ENCODE results near the gene CACNB4. TPM values are rescaled to one million over a fixed set of nuclear protein-coding genes. Genes with fewer than 3 reads are reported as not detected.

The CACNB4 gene
- total RNA-seq, 4 donors from 2014 or later: 0.88 to 4.6 (median 2.6) TPM

DNA sequence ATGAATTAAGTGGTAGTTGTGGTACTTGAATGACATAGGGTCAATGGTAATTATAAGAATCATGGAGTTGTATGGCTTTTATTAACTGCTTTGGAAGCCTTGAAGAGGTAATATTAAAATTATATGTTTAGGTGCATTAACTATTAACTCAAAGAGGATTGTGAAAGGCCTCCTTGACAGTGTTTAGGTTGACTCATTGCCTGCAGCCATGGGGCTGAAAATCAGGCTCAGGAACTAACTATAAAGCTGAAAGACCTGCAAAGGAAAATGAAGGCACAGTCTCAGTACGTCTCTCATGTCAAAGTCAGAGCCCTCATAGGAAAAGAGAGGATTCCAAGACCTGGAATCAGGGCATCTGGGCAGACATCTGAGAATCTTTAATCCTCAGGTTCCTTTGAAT lies 31.0 kb downstream of the CACNB4 start:
- Histone ChIP-seq H3K4me1 (no peaks in the 10 kb centered on the region), H3K27me3 (no peaks in the 10 kb centered on the region), H3K4me3 (no peak overlapping the region), H3K9me3 (no peaks in the 10 kb centered on the region), H3K27ac (no peak overlapping the region), H3K36me3 (no peaks in the 10 kb centered on the region)
- TF ChIP-seq, protein P1, sequence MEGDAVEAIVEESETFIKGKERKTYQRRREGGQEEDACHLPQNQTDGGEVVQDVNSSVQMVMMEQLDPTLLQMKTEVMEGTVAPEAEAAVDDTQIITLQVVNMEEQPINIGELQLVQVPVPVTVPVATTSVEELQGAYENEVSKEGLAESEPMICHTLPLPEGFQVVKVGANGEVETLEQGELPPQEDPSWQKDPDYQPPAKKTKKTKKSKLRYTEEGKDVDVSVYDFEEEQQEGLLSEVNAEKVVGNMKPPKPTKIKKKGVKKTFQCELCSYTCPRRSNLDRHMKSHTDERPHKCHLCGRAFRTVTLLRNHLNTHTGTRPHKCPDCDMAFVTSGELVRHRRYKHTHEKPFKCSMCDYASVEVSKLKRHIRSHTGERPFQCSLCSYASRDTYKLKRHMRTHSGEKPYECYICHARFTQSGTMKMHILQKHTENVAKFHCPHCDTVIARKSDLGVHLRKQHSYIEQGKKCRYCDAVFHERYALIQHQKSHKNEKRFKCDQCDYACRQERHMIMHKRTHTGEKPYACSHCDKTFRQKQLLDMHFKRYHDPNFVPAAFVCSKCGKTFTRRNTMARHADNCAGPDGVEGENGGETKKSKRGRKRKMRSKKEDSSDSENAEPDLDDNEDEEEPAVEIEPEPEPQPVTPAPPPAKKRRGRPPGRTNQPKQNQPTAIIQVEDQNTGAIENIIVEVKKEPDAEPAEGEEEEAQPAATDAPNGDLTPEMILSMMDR (IDR thresholded peaks at IDR 0.05): no peak
- TF ChIP-seq POLR2A (IDR thresholded peaks at IDR 0.05): no peak
- no peak for DNase-seq

DNA sequence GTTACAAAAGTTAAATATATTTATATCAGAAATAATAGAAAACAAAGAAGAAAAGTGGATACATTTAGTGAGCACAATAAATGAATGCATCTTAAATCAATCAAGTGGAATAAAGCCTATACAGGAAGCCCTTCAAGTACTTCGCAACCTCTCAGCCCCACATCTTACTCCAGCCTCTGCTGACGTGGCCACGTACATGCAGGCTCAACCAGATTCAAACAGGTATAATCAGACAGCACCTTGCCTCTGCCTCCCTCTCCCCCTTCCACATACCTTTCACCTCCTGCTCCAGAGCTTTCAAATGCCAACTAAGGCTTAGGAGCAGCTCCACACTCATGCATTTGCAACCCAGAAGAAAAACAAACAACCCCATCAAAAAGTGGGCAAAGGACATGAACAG lies 32.9 kb downstream of the CACNB4 start:
- DNase-seq: no peak
- Histone ChIP-seq H3K27ac (no peak overlapping the region), H3K27me3 (no peaks in the 10 kb centered on the region), H3K4me1 (no peaks in the 10 kb centered on the region), H3K9me3 (no peaks in the 10 kb centered on the region), H3K4me3 (no peak overlapping the region), H3K36me3 (no peaks in the 10 kb centered on the region)
- TF ChIP-seq, protein P1 (IDR thresholded peaks at IDR 0.05): no peak
- TF ChIP-seq POLR2A (IDR thresholded peaks at IDR 0.05): no peak

DNA sequence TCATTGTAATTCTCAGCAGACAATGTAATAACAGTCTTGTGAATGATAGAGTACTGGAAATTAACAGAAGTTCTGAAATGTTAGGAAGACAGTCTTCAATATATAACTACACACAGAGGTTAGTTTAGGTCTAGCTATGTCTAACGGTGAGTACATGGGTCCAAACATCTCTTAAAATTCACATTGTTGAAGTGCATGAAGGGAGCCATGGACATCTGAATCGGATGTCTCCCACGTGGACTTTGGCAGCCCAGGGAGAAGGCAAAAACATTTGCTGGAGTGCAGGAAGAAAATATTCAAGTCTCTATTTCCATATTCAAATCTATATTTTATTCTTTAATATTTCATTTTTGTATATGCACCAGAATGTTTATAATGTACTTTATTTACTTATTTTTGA lies 34.8 kb downstream of the CACNB4 start:
- Histone ChIP-seq H3K27ac (no peak overlapping the region), H3K9me3 (no peaks in the 10 kb centered on the region), H3K4me3 (no peak overlapping the region), H3K27me3 (no peaks in the 10 kb centered on the region), H3K4me1 (no peaks in the 10 kb centered on the region), H3K36me3 (no peaks in the 10 kb centered on the region)
- no peak for TF ChIP-seq POLR2A (IDR thresholded peaks at IDR 0.05)
- TF ChIP-seq, protein P1 (IDR thresholded peaks at IDR 0.05): no peak
- no peak for DNase-seq

DNA sequence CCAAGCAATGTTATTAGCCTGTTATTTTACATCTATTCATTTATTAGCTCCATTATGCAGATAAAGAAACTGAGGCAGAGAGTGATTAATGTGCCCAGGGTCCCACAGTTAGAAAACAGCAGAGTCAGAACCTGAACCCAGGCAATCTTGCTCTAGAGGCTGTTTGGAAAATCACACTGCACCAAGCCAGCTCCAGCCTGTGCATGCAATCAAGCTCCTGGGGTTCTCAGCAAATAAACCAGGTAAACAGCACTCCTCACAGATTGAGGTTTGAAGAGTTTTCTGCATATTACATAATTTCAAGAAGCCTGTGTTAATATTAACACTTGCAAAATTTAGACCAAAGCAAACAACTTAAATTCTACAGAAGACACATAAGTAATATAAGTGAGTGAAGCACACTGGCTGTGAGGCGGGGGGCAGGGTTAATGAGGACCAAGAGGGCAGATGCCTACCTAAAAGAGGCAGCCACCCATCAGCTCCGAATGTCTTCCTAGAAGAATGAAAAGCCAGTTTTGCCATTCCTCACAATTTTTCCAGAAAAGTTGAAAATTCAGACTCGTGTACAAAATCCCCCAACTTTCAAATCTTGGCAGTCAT lies 35.4 kb downstream of the CACNB4 start:
- no peak for TF ChIP-seq POLR2A (IDR thresholded peaks at IDR 0.05)
- no peak overlapping the region for H3K4me3 ChIP-seq
- H3K27ac ChIP-seq: no peak overlapping the region
- H3K36me3 ChIP-seq: no peaks in the 10 kb centered on the region
- DNase-seq: no peak
- H3K4me1 ChIP-seq: no peaks in the 10 kb centered on the region
- no peaks in the 10 kb centered on the region for H3K27me3 ChIP-seq
- H3K9me3 ChIP-seq: no peaks in the 10 kb centered on the region

DNA sequence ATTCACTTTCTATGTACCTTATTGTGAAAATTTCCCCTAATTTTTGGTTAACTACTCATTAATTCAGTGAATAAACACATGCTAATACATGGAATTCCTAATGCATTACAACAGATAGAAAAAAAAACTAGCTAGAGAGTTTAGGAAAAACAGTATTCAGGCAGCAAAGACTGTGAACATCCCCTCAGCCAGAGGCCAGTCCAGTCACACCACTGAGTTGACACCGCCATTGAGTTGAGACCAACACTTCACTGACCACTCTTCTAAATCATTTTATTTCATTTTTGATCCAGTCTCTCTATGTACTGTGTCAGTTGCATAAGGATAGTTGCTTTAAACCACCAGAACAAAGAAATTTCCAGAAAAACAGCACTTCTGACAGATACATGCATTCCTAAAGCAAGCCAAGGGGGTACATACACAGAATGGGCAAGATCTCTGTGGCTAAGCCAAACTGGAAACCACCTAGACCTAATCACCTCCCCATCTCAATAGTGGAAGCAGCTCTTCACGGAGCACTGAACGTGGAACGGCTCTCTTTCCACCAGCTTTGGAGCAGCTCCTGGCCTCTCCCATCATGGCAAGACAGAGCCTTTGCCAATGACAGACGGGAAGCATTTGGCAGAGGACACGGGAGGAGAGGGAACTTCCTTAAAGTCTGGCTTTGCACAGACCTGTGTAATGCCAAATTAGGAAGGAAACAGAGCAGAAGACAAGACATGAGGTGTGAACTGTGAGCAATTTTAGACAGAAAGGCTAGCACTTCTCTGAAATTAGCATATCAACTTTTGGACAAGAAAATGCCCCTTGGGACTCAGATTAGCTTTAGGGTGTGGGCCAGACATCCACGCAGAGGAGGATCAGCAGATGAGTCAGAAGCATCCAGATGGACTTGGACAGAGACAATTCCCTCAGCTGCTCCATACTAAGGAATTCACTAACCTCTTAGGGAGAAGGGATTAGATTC lies 36.4 kb downstream of the CACNB4 start:
- no peaks in the 10 kb centered on the region for H3K36me3 ChIP-seq
- no peaks in the 10 kb centered on the region for H3K27me3 ChIP-seq
- peak overlapping the region in 1 of 4 donors; percentile 26 for H3K27ac ChIP-seq
- no peak overlapping the region for H3K4me3 ChIP-seq
- TF ChIP-seq, protein P1 (IDR thresholded peaks at IDR 0.05): no peak
- TF ChIP-seq POLR2A (IDR thresholded peaks at IDR 0.05): no peak
- DNase-seq: no peak
- H3K9me3 ChIP-seq: no peaks in the 10 kb centered on the region
- no peaks in the 10 kb centered on the region for H3K4me1 ChIP-seq

DNA sequence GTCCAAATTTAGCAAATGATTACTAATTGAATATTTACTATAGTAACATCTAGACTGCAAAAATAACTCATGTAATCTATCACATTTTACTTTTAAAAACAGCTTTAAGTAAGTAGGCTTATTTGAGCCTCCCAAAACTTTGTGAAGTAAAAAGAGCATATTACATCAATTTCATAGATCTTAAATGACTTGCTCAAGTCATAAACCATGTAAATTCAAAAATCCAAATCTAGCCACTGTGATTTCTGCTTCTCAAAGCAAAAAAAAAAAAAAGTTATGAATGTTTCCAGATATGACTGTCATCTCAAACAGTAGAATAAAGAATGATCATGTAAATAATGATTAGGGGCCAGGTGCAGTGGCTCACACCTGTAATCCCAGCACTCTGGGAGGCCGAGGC lies 37.5 kb downstream of the CACNB4 start:
- H3K9me3 ChIP-seq: no peaks in the 10 kb centered on the region
- TF ChIP-seq, protein P1 (IDR thresholded peaks at IDR 0.05): no peak
- no peaks in the 10 kb centered on the region for H3K36me3 ChIP-seq
- no peak for DNase-seq
- no peak overlapping the region for H3K4me3 ChIP-seq
- no peaks in the 10 kb centered on the region for H3K27me3 ChIP-seq
- no peak overlapping the region for H3K27ac ChIP-seq
- no peaks in the 10 kb centered on the region for H3K4me1 ChIP-seq
